Measurements from ENCODE around the gene CDKN1C.

CDKN1C gene

DNA sequence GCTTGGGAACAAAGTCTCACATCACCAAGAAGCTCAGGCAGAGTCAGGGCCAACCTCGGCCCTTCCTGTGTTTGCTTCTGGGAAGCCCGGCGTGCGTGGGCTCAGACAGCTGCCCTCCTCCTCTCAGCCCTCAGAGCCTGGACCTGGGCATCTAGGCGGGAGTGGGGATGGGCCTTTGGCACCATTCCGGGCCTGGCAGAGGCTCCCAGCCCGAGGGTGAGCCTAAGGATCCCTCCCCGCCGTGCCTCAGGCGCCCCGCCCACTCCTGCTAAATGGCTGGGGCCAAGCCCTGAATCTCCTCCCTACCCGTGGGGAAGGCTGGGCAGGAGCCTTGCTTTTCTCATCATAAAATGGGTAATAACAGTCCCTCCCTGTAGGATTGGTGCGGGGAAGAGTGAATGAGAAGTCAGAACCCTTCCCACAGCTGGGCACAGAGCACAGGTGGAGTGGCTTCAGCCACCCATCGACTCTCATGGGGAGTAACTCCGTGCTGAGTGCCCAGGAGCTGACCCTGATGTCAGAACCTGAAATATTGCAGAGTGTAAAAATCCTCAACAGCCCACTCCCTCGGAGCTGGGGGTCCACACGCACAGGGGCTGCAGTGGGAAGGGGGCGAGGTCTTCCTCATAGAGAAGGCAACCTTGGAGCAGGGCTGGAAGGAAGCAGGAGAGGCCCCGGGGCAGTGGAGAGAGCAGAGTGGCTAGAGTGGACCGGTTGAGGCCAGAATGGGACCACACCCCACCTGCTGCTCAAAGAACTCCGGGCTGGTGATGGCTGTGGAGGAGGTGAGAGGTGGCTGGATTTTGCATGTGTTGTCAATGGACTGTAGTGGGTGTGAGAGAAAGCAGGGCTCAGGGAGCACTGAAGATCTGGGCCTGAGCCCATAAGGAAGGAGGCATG is 18.8 kb upstream of the CDKN1C start:
- no peak for DNase-seq

DNA sequence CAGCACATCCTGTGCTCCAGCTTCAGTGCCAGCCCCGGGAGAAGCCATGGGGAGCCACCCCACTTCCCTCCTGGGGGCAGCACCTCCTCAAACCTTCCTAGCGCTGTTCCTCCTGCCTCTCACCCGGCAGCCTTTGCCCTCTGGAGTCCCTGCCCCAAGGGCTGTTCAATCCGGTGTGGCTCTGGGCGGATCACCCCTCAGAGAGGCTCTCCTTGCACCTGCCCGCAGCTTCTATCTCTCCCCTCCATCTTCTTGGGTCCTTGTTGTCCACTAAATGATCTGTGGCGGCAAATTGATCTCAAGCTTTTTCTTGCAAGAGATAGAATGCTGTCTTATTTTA is 18.1 kb upstream of the CDKN1C start:
- no peak for DNase-seq

GRCh38 chr11:2902784-2903671 is 17.5 kb upstream of the CDKN1C start:
- no peak for DNase-seq

DNA sequence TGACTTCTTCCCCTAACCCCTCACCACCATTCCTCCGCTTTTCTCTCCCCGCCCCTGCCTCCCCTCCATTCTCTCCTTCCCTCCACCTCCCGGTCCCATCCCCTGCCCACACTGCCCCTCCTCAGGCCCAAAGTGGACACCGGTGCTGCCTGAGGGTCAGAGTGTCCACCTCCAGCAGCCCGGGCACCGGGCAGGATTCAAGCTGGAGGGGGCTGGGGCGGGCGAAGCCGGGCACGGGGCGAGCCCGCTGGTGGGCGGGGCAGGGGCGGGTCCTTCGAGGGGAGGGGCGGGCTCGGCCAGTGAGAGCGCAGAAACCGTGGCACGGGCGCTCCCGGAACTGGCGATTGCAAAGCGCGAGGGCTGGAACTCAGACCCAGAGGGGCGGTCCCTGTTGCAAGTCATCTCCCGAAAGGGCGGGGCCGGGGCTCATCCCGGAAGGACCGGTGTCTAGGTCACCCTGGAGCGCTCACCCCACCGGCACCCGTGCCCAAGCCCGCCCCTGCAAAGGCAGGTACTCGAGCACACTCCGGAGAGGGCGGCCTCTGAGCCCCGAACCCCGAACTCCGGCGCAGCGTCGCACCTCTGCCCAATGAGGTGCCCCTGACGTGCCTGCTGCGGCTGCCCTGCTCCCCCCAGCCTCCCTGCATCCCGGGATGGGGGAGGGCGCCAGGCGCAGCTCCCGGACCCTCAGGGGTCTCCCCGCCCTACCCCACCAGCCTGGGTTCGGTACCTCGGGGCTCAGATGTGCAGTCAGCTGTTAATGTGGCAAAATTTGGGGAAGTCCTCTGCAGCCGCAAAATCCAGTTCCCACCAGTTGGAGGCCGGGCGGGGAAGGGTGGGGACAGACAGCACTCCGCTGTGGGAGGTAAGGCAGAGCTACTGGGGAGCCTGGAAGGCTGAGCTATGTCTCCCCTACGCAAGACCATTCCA is 16.5 kb upstream of the CDKN1C start:
- DNase-seq: peak; percentile 50

- no peak for DNase-seq
Measured at GRCh38 chr11:2901196-2901796, 15.7 kb upstream of the CDKN1C start.

DNA sequence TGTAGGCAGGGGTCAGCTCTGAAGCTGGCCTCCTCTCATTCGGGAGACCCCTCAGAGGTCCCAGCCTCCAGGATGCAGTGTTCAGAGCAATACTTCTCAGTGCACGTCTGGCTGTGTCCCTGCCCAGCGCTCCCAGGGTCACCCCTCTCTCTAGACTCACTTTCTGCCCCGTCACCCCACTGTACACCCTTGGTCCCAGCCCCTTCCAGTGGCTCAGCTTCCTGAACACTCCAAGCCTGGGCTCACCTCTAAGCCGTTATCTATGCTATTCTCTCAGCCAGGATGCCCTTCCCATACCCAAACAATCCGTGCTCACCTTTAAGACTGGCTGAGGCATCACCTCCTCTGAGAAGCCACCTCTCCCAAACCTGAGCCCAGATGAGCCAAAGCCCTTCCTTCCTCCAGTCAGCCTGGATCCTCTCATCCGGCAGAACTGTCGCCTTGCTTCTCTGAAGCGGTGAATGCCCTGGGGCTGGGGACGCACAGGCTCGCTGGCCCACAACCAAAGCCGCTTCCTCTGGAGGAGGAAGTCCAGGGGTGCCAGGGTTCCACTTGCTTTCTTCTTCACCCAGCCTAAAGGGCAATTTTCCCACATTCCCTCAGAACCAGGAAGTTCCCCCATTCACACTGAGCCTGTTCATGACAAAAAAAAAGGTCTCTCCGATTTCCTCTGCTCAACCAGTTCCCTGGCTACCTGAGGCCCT is 13.7 kb upstream of the CDKN1C start:
- no peak for DNase-seq

GRCh38 chr11:2898366-2899079 is 12.9 kb upstream of the CDKN1C start:
- no peak for DNase-seq

GRCh38 chr11:2897048-2897447 is 11.5 kb upstream of the CDKN1C start:
- no peak for DNase-seq

DNA sequence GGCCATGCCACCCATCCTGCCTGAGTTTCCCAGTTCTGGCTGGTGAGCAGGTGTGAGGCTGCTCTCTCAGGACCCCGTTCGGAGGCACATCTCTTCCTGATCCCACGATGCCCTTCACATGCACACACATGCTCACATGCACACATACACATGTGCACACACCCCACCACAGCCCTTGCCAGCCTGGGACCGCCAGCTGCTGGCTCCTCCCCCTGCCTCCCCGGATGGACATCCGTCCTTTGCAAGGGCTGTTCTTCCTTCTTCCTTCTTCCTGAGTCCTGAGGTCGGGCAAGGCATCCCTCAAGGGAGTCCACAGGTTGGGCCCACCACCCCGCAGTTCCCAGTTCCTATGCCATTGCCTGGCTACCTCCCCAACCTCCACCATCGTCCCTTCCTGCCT is 10.5 kb upstream of the CDKN1C start:
- no peak for DNase-seq

GRCh38 chr11:2893935-2894334 is 8.4 kb upstream of the CDKN1C start:
- no peak for DNase-seq

- no peak for DNase-seq
Measured at GRCh38 chr11:2892967-2893528, 7.5 kb upstream of the CDKN1C start.

DNA sequence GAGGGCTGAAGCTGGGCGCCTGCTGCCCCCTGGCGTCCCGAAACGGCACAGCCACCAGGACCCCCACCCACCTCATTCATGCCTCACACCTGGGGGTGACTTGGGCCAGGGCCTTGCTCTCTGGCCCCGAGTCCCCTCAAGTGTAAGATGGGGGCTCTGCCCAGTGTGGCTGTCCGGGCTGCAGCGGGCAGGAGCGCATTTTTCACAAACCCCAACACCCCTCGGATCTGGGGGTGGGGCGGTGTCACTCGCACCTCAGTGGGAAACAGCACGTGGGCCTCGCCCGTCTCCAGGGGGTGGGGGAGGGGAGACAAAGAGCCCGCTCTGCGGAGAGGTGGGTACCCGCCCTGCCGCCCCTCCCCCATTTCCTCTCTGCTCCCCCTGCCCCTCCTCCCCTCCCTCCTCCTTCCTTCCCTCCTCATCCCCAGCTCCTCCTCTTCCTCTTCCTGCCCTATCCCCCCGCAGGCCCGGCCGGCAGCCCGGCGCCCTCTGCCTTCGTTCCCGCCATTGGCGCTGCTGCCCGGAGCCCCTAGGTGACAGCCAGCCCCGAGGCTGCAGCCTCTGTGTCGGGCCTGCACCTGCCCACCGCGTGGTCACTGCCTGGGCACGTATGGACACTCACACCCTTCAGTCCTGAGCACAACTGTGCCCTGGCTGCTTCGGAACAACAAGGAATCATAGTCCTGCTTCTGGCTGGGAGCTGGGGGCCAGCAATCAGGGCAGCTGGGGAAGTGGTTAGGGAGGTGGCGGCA is 6.8 kb upstream of the CDKN1C start:
- no peak for DNase-seq

DNA sequence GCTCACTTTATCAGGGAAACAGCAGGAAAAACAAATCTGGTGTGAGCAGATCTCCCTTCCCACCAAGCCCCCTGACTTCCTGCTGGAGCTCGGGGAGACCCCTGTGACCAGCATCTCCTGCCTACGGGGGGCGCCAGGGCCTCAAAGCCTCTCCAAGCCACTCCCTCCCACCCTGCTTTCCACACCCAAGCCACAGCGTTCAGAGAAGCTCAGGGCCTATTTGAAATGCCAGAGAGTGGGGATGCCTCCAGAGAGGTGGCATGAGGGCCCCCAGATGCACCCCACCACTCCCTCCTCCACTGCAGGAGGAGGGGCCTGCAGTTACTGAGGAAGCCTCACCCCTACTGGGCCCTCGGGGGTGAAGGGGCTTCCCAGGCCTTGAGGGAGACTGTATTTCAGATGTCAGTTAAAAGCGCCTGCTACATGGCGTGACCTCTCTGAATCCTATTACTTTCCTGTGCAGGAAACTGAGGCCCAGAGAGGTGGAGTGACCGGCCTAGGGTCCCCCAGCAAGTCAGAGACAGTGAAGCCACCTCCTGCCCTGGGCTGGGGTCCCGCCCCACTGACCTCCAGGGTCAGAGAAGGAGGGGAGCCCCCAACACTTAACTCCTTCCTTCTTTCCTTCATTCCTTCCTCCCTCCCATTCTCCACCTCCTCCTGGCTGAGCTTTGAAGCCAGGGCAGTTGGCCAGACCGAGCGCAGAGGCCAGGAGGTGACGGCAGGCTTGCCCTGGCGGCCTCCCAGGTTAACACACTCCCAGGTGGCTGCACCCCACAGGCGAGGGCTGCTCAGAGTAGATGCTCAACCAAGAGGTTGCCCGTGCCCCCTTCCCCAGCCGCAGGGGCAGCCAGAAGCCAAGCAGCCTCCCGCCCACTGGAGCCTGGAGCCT is 6.0 kb upstream of the CDKN1C start:
- DNase-seq: no peak

DNA sequence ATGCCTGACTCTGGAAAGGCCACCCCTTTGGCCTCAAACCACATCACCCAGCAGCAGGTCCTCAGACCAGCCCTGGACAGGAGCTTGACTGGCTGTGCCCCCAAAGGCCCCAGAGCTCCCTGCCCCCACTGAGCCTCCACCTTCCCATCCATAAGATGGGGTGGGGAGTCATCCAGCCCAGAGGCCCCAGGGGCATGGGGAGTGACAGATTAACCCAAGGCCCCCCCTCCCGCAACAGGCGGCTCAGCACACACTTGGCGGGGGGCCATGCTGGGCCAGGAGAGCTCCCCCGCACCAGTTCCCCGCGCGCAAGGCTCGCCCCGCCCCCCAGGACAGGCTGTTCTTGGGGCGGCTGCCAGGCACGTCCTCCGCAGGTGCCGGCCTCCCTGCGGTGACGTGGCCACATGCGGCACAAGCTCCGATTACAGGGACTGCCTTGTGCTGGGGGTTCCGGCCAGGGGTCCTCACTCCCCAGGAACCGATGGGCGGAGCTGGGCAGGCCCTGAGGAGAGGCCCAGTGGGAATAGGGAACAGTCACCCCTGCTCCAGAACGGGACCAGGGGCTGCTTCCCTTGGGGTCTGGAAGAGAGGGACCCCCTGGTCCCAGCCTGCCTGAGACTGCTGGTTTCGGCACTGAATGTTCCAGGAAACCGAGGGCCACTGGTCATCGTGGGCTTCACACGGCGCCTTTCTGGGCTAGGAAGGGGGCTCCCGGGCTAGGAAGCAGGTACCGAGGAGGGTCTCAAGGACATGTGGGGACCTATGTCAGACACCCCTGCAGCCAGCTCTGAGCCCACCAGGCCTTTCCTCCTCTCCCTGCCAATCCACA is 5.1 kb upstream of the CDKN1C start:
- DNase-seq: no peak

- no peak for DNase-seq
Measured at GRCh38 chr11:2889362-2890273, 4.0 kb upstream of the CDKN1C start.

- DNase-seq: no peak
Measured at GRCh38 chr11:2888266-2888968, 2.8 kb upstream of the CDKN1C start.

All from cortex of kidney (tissue), 1 donor.